ENCODE results near the gene NR2C2AP.

The NR2C2AP gene

DNA sequence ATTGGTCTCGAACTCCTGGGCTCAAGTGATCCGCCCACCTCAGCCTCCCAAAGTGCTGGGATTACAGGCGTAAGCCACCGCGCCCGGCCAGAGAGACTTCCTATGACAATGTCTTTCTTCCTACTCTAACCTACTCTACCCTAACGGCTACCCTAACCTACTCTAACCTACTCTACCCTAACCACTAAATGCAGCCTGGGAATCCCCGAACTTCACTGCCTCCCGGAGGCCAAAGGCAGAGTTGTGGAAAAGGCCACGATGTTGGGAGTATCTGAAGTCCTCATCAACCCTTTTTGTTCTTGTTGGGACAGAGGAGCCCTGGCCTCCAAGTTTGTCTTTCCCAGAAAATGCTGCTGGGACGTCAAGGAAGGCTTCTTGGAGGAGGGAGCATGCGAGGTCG, 967 bp upstream of the NR2C2AP start:
- H3K79me1 ChIP-seq (ENCODE audit: low read depth, low read length), result peaks cover 4% of the 10 kb centered on the region
- no peak overlapping the region for H3K9ac ChIP-seq (ENCODE audit: low read depth, low read length, poor library complexity)
- no peak overlapping the region for H3K14ac ChIP-seq (ENCODE audit: low read length)
- no peak overlapping the region for H3K18ac ChIP-seq (ENCODE audit: low read length)
- H2BK120ac ChIP-seq (ENCODE audit: low read depth, low read length), result no peak overlapping the region
- H3K27ac ChIP-seq (replicated peaks; ENCODE audit: low read length), result no peak overlapping the region
- no peak overlapping the region for H3K4ac ChIP-seq (ENCODE audit: low read length)
- no peak overlapping the region for H3K4me3 ChIP-seq (ENCODE audit: low read length in 2 of 2)
- peak overlapping the region; percentile 3 for H2BK5ac ChIP-seq (ENCODE audit: low read length)
- no peak overlapping the region for H3K23ac ChIP-seq (ENCODE audit: low read depth, low read length, poor library complexity)
- no CpG with 5 or more reads among the region's 13 CpGs for WGBS, 2 donors (ENCODE audit: extremely low coverage in 2 of 2, insufficient read length in 2 of 2, insufficient replicate concordance in 1 of 2)
- H3K36me3 ChIP-seq (replicated peaks in 1 of 2; ENCODE audit: control insufficient read depth in 2 of 2, insufficient read depth in 2 of 2, low read length in 2 of 2), result peaks cover 14 to 28% of the 10 kb centered on the region in 2 donors
- no peaks in the 10 kb centered on the region for H3K9me3 ChIP-seq (replicated peaks in 1 of 2; ENCODE audit: control insufficient read depth in 2 of 2, insufficient read depth in 1 of 2, low read depth in 1 of 2, low read length in 2 of 2)
- DNase-seq (ENCODE audit: low spot score), result no peak
- no peak overlapping the region for H2AK5ac ChIP-seq (ENCODE audit: low read depth, low read length)
- H2BK15ac ChIP-seq (ENCODE audit: low read length), result no peak overlapping the region
- H3K4me1 ChIP-seq (ENCODE audit: control insufficient read depth in 2 of 2, insufficient read depth in 1 of 2, low read depth in 1 of 2, low read length in 2 of 2), result peaks cover 12 to 13% of the 10 kb centered on the region in 2 donors
- peaks cover 0 to 2% (median 0%) of the 10 kb centered on the region in 3 experiments for H3K27me3 ChIP-seq (ENCODE audit: control insufficient read depth in 3 of 3, insufficient read depth in 3 of 3, low read depth in 1 of 3, low read length in 3 of 3)
- H4K8ac ChIP-seq (ENCODE audit: low read depth, low read length), result no peak overlapping the region
- H3K4me2 ChIP-seq (ENCODE audit: insufficient read depth, low read length, poor library complexity, severe bottlenecking), result no peak overlapping the region
- H2BK12ac ChIP-seq (ENCODE audit: low read length), result no peak overlapping the region
- H2AFZ ChIP-seq (ENCODE audit: low read length), result no peak overlapping the region
- no peak overlapping the region for H4K91ac ChIP-seq (ENCODE audit: low read depth, low read length, poor library complexity)

DNA sequence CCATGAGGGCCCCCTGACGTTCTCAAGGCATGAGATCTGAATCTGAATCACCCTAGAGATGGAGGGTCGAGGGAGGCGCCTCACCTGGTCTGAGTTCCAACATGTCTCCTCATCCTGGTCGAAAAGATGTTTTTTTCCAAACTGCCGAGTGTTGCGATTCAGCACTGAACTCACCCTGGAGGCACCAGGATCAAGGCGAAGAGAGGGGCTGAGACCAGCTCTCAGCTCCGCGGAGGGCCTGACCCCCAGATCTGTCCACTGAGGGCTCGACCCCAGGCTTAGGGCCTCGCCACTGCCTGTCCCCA, 555 bp downstream of the NR2C2AP start:
- DNase-seq (ENCODE audit: low spot score), result no peak
- Histone ChIP-seq H3K79me1 (ENCODE audit: low read depth, low read length) (peaks cover 6% of the 10 kb centered on the region), H2AFZ (ENCODE audit: low read length) (peak overlapping the region; percentile 88), H3K36me3 (replicated peaks in 1 of 2; ENCODE audit: control insufficient read depth in 2 of 2, insufficient read depth in 2 of 2, low read length in 2 of 2) (peaks cover 27 to 43% of the 10 kb centered on the region in 2 donors), H3K18ac (ENCODE audit: low read length) (no peak overlapping the region), H3K9me3 (replicated peaks in 1 of 2; ENCODE audit: control insufficient read depth in 2 of 2, insufficient read depth in 1 of 2, low read depth in 1 of 2, low read length in 2 of 2) (no peaks in the 10 kb centered on the region), H3K4me1 (ENCODE audit: control insufficient read depth in 2 of 2, insufficient read depth in 1 of 2, low read depth in 1 of 2, low read length in 2 of 2) (peaks cover 9 to 13% of the 10 kb centered on the region in 2 donors), H3K9ac (ENCODE audit: low read depth, low read length, poor library complexity) (peak overlapping the region; percentile 93), H3K27ac (replicated peaks; ENCODE audit: low read length) (no peak overlapping the region), H4K91ac (ENCODE audit: low read depth, low read length, poor library complexity) (no peak overlapping the region), H3K4me2 (ENCODE audit: insufficient read depth, low read length, poor library complexity, severe bottlenecking) (peak overlapping the region; percentile 68), H2BK15ac (ENCODE audit: low read length) (no peak overlapping the region), H2AK5ac (ENCODE audit: low read depth, low read length) (peak overlapping the region; percentile 68), H3K14ac (ENCODE audit: low read length) (no peak overlapping the region), H3K23ac (ENCODE audit: low read depth, low read length, poor library complexity) (no peak overlapping the region), H3K4me3 (ENCODE audit: low read length in 2 of 2) (peak overlapping the region; percentile 68 to 87), H3K4ac (ENCODE audit: low read length) (peak overlapping the region; percentile 56), H3K27me3 (ENCODE audit: control insufficient read depth in 3 of 3, insufficient read depth in 3 of 3, low read depth in 1 of 3, low read length in 3 of 3) (peaks cover 0 to 2% (median 0%) of the 10 kb centered on the region in 3 experiments), H2BK120ac (ENCODE audit: low read depth, low read length) (no peak overlapping the region), H4K8ac (ENCODE audit: low read depth, low read length) (no peak overlapping the region), H2BK5ac (ENCODE audit: low read length) (peak overlapping the region; percentile 71), H2BK12ac (ENCODE audit: low read length) (no peak overlapping the region)
- WGBS, 2 donors (ENCODE audit: extremely low coverage in 2 of 2, insufficient read length in 2 of 2, insufficient replicate concordance in 1 of 2), result no CpG with 5 or more reads among the region's 11 CpGs

DNA sequence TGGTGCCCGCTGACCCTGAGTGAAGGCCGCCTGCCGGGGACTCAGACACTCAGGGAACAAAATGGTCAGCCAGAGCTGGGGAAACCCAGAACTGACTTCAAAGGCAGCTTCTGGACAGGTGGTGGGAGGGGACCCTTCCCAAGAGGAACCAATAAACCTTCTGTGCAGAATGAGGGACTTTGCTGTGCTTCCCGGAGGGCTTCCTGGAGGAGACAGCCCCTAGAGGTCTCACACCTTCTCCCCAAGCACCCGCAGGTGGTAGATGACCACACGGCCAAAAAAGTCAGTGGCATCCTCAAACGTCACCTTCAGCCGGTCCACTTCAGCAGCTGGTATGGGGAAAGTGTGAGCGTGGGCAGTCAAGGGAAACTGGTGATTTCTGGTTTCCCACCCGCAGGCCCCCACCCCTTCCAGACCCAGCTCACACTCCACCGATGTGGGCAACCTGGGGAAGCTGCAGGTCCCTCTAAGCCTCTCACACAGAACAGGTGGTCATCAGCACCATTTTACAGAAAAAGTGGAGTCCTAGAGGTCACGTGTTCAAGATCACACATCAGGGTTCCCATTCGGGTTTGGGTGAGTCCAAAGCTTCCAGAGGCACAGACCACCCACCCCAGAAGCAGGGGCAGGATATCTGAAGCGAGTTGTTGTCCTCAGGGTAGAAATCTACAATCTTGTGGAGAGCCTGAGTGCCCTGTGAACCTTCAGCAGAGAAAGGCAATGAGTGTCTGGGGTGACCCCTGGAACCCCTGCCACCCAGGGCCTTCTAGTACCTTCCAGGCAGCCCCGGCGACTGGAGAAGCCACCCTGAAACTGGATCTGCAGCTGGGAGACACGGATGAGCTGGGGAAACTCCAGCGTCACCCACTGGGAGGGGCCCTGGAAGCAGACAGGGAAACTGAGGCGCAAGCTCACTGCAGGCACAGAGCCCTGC, 1.2 kb downstream of the NR2C2AP start:
- H3K18ac ChIP-seq (ENCODE audit: low read length), result no peak overlapping the region
- no peak overlapping the region for H3K14ac ChIP-seq (ENCODE audit: low read length)
- H2BK120ac ChIP-seq (ENCODE audit: low read depth, low read length), result peak overlapping the region; percentile 26
- peak overlapping the region; percentile 68 for H3K4me2 ChIP-seq (ENCODE audit: insufficient read depth, low read length, poor library complexity, severe bottlenecking)
- peaks cover 29 to 48% of the 10 kb centered on the region in 2 donors for H3K36me3 ChIP-seq (replicated peaks in 1 of 2; ENCODE audit: control insufficient read depth in 2 of 2, insufficient read depth in 2 of 2, low read length in 2 of 2)
- peaks cover 0 to under 1% (median 0%) of the 10 kb centered on the region in 3 experiments for H3K27me3 ChIP-seq (ENCODE audit: control insufficient read depth in 3 of 3, insufficient read depth in 3 of 3, low read depth in 1 of 3, low read length in 3 of 3)
- no peak overlapping the region for H2BK15ac ChIP-seq (ENCODE audit: low read length)
- H2AK5ac ChIP-seq (ENCODE audit: low read depth, low read length), result peak overlapping the region; percentile 68
- H3K27ac ChIP-seq (replicated peaks; ENCODE audit: low read length), result no peak overlapping the region
- no CpG with 5 or more reads among the region's 19 CpGs for WGBS, 2 donors (ENCODE audit: extremely low coverage in 2 of 2, insufficient read length in 2 of 2, insufficient replicate concordance in 1 of 2)
- H2AFZ ChIP-seq (ENCODE audit: low read length), result no peak overlapping the region
- no peaks in the 10 kb centered on the region for H3K9me3 ChIP-seq (replicated peaks in 1 of 2; ENCODE audit: control insufficient read depth in 2 of 2, insufficient read depth in 1 of 2, low read depth in 1 of 2, low read length in 2 of 2)
- H4K91ac ChIP-seq (ENCODE audit: low read depth, low read length, poor library complexity), result no peak overlapping the region
- no peak for DNase-seq (ENCODE audit: low spot score)
- H2BK5ac ChIP-seq (ENCODE audit: low read length), result no peak overlapping the region
- H4K8ac ChIP-seq (ENCODE audit: low read depth, low read length), result no peak overlapping the region
- peak overlapping the region; percentile 56 for H3K4ac ChIP-seq (ENCODE audit: low read length)
- peak overlapping the region; percentile 68 to 87 for H3K4me3 ChIP-seq (ENCODE audit: low read length in 2 of 2)
- H2BK12ac ChIP-seq (ENCODE audit: low read length), result no peak overlapping the region
- H3K4me1 ChIP-seq (ENCODE audit: control insufficient read depth in 2 of 2, insufficient read depth in 1 of 2, low read depth in 1 of 2, low read length in 2 of 2), result peaks cover 9 to 13% of the 10 kb centered on the region in 2 donors
- no peak overlapping the region for H3K9ac ChIP-seq (ENCODE audit: low read depth, low read length, poor library complexity)
- H3K79me1 ChIP-seq (ENCODE audit: low read depth, low read length), result peaks cover 5% of the 10 kb centered on the region
- no peak overlapping the region for H3K23ac ChIP-seq (ENCODE audit: low read depth, low read length, poor library complexity)

DNA sequence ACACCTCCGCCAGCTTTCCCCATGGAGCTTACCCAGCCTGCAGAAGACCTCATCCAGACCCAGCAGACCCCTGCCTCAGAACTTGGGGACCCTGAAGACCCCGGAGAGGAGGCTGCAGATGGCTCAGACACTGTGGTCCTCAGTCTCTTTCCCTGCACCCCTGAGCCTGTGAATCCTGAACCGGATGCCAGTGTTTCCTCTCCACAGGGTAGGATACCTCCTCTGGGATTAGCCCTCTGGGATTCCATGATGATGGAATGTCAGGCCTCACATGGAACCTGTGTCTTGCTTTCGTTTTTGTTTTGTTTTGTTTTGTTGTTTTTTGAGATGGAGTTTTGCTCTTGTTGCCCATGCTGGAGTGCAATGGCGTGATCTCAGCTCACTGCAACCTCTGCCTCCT, 9.3 kb downstream of the NR2C2AP start:
- Histone ChIP-seq H3K9me3 (replicated peaks in 1 of 2; ENCODE audit: control insufficient read depth in 2 of 2, insufficient read depth in 1 of 2, low read depth in 1 of 2, low read length in 2 of 2) (no peaks in the 10 kb centered on the region), H4K91ac (ENCODE audit: low read depth, low read length, poor library complexity) (no peak overlapping the region), H2AK5ac (ENCODE audit: low read depth, low read length) (peak overlapping the region; percentile 1), H4K8ac (ENCODE audit: low read depth, low read length) (no peak overlapping the region), H3K27ac (replicated peaks; ENCODE audit: low read length) (no peak overlapping the region), H3K27me3 (ENCODE audit: control insufficient read depth in 3 of 3, insufficient read depth in 3 of 3, low read depth in 1 of 3, low read length in 3 of 3) (no peaks in the 10 kb centered on the region), H3K18ac (ENCODE audit: low read length) (no peak overlapping the region), H3K9ac (ENCODE audit: low read depth, low read length, poor library complexity) (no peak overlapping the region), H3K14ac (ENCODE audit: low read length) (no peak overlapping the region), H2BK15ac (ENCODE audit: low read length) (no peak overlapping the region), H3K4me3 (ENCODE audit: low read length in 2 of 2) (peak overlapping the region in 1 of 2 donors; percentile 99), H3K4me2 (ENCODE audit: insufficient read depth, low read length, poor library complexity, severe bottlenecking) (no peak overlapping the region), H3K23ac (ENCODE audit: low read depth, low read length, poor library complexity) (no peak overlapping the region), H2BK5ac (ENCODE audit: low read length) (no peak overlapping the region), H2BK120ac (ENCODE audit: low read depth, low read length) (no peak overlapping the region), H2AFZ (ENCODE audit: low read length) (no peak overlapping the region), H3K79me1 (ENCODE audit: low read depth, low read length) (peaks cover 11% of the 10 kb centered on the region), H3K36me3 (replicated peaks in 1 of 2; ENCODE audit: control insufficient read depth in 2 of 2, insufficient read depth in 2 of 2, low read length in 2 of 2) (peaks cover 15 to 40% of the 10 kb centered on the region in 2 donors), H3K4ac (ENCODE audit: low read length) (no peak overlapping the region), H2BK12ac (ENCODE audit: low read length) (no peak overlapping the region), H3K4me1 (ENCODE audit: control insufficient read depth in 2 of 2, insufficient read depth in 1 of 2, low read depth in 1 of 2, low read length in 2 of 2) (peaks cover 3 to 7% of the 10 kb centered on the region in 2 donors)
- WGBS, 2 donors (ENCODE audit: extremely low coverage in 2 of 2, insufficient read length in 2 of 2, insufficient replicate concordance in 1 of 2), result no CpG with 5 or more reads among the region's 5 CpGs
- no peak for DNase-seq (ENCODE audit: low spot score)

Data from neuronal stem cell (in vitro differentiated cells).